ENCODE data around the gene CABP7.

The CABP7 gene

GRCh38 chr22:29702000-29702930, 17.5 kb upstream of the CABP7 start:
- Histone ChIP-seq H3K9ac (ENCODE audit: low read depth in 1 of 2, low read length in 2 of 2) (no peak overlapping the region), H3K36me3 (ENCODE audit: control insufficient read depth in 2 of 2, insufficient read depth in 2 of 2, low read length in 2 of 2) (no peaks in the 10 kb centered on the region), H3K27ac (ENCODE audit: low read depth in 2 of 2, low read length in 2 of 2) (peak overlapping the region; percentile 32 to 54), H3K4me1 (ENCODE audit: control insufficient read depth in 2 of 2, insufficient read depth in 2 of 2, low read length in 2 of 2) (peaks cover 16 to 26% of the 10 kb centered on the region in 2 donors), H3K27me3 (ENCODE audit: control insufficient read depth in 2 of 2, insufficient read depth in 2 of 2, low read length in 2 of 2) (peaks cover 0 to 4% of the 10 kb centered on the region in 2 donors), H3K4me3 (ENCODE audit: low read length in 2 of 2) (no peak overlapping the region), H3K9me3 (ENCODE audit: control insufficient read depth in 2 of 2, low read length in 2 of 2) (no peaks in the 10 kb centered on the region)

- H3K4me3 ChIP-seq (ENCODE audit: low read length in 2 of 2) = no peak overlapping the region
- peaks cover 0 to 4% of the 10 kb centered on the region in 2 donors for H3K27me3 ChIP-seq (ENCODE audit: control insufficient read depth in 2 of 2, insufficient read depth in 2 of 2, low read length in 2 of 2)
- H3K9ac ChIP-seq (ENCODE audit: low read depth in 1 of 2, low read length in 2 of 2) = no peak overlapping the region
- H3K4me1 ChIP-seq (ENCODE audit: control insufficient read depth in 2 of 2, insufficient read depth in 2 of 2, low read length in 2 of 2) = peaks cover 16 to 26% of the 10 kb centered on the region in 2 donors
- peak overlapping the region; percentile 32 to 54 for H3K27ac ChIP-seq (ENCODE audit: low read depth in 2 of 2, low read length in 2 of 2)
- no peaks in the 10 kb centered on the region for H3K36me3 ChIP-seq (ENCODE audit: control insufficient read depth in 2 of 2, insufficient read depth in 2 of 2, low read length in 2 of 2)
- H3K9me3 ChIP-seq (ENCODE audit: control insufficient read depth in 2 of 2, low read length in 2 of 2) = no peaks in the 10 kb centered on the region
These were observed 16.8 kb upstream of the CABP7 start for GRCh38 chr22:29702931-29703501.

GRCh38 chr22:29703569-29704195, 16.1 kb upstream of the CABP7 start:
- no peaks in the 10 kb centered on the region for H3K36me3 ChIP-seq (ENCODE audit: control insufficient read depth in 2 of 2, insufficient read depth in 2 of 2, low read length in 2 of 2)
- peak overlapping the region in 1 of 2 donors; percentile 32 for H3K27ac ChIP-seq (ENCODE audit: low read depth in 2 of 2, low read length in 2 of 2)
- no peak overlapping the region for H3K4me3 ChIP-seq (ENCODE audit: low read length in 2 of 2)
- no peak overlapping the region for H3K9ac ChIP-seq (ENCODE audit: low read depth in 1 of 2, low read length in 2 of 2)
- no peaks in the 10 kb centered on the region for H3K9me3 ChIP-seq (ENCODE audit: control insufficient read depth in 2 of 2, low read length in 2 of 2)
- H3K27me3 ChIP-seq (ENCODE audit: control insufficient read depth in 2 of 2, insufficient read depth in 2 of 2, low read length in 2 of 2) = peaks cover 0 to 4% of the 10 kb centered on the region in 2 donors
- peaks cover 16 to 26% of the 10 kb centered on the region in 2 donors for H3K4me1 ChIP-seq (ENCODE audit: control insufficient read depth in 2 of 2, insufficient read depth in 2 of 2, low read length in 2 of 2)

GRCh38 chr22:29704528-29705285, 15.1 kb upstream of the CABP7 start:
- Histone ChIP-seq H3K4me1 (ENCODE audit: control insufficient read depth in 2 of 2, insufficient read depth in 2 of 2, low read length in 2 of 2) (peaks cover 16 to 26% of the 10 kb centered on the region in 2 donors), H3K27me3 (ENCODE audit: control insufficient read depth in 2 of 2, insufficient read depth in 2 of 2, low read length in 2 of 2) (peaks cover 0 to 4% of the 10 kb centered on the region in 2 donors), H3K36me3 (ENCODE audit: control insufficient read depth in 2 of 2, insufficient read depth in 2 of 2, low read length in 2 of 2) (no peaks in the 10 kb centered on the region), H3K9ac (ENCODE audit: low read depth in 1 of 2, low read length in 2 of 2) (no peak overlapping the region), H3K9me3 (ENCODE audit: control insufficient read depth in 2 of 2, low read length in 2 of 2) (no peaks in the 10 kb centered on the region), H3K27ac (ENCODE audit: low read depth in 2 of 2, low read length in 2 of 2) (peak overlapping the region in 1 of 2 donors; percentile 6), H3K4me3 (ENCODE audit: low read length in 2 of 2) (no peak overlapping the region)

- peaks cover 16 to 26% of the 10 kb centered on the region in 2 donors for H3K4me1 ChIP-seq (ENCODE audit: control insufficient read depth in 2 of 2, insufficient read depth in 2 of 2, low read length in 2 of 2)
- H3K27me3 ChIP-seq (ENCODE audit: control insufficient read depth in 2 of 2, insufficient read depth in 2 of 2, low read length in 2 of 2) = peaks cover 0 to 4% of the 10 kb centered on the region in 2 donors
These were observed 14.2 kb upstream of the CABP7 start for GRCh38 chr22:29705651-29706050.

GRCh38 chr22:29706486-29706885, 13.3 kb upstream of the CABP7 start:
- Histone ChIP-seq H3K27ac (ENCODE audit: low read depth in 2 of 2, low read length in 2 of 2) (no peak overlapping the region), H3K36me3 (ENCODE audit: control insufficient read depth in 2 of 2, insufficient read depth in 2 of 2, low read length in 2 of 2) (no peaks in the 10 kb centered on the region), H3K9me3 (ENCODE audit: control insufficient read depth in 2 of 2, low read length in 2 of 2) (no peaks in the 10 kb centered on the region), H3K4me3 (ENCODE audit: low read length in 2 of 2) (no peak overlapping the region), H3K9ac (ENCODE audit: low read depth in 1 of 2, low read length in 2 of 2) (no peak overlapping the region), H3K4me1 (ENCODE audit: control insufficient read depth in 2 of 2, insufficient read depth in 2 of 2, low read length in 2 of 2) (peaks cover 16 to 19% of the 10 kb centered on the region in 2 donors), H3K27me3 (ENCODE audit: control insufficient read depth in 2 of 2, insufficient read depth in 2 of 2, low read length in 2 of 2) (no peaks in the 10 kb centered on the region)

More at GRCh38 chr22:29705651-29706050, 14.2 kb upstream of the CABP7 start:
- Histone ChIP-seq H3K9ac (ENCODE audit: low read depth in 1 of 2, low read length in 2 of 2) (no peak overlapping the region), H3K9me3 (ENCODE audit: control insufficient read depth in 2 of 2, low read length in 2 of 2) (no peaks in the 10 kb centered on the region), H3K36me3 (ENCODE audit: control insufficient read depth in 2 of 2, insufficient read depth in 2 of 2, low read length in 2 of 2) (no peaks in the 10 kb centered on the region), H3K4me3 (ENCODE audit: low read length in 2 of 2) (no peak overlapping the region), H3K27ac (ENCODE audit: low read depth in 2 of 2, low read length in 2 of 2) (no peak overlapping the region)

- peaks cover 13 to 16% of the 10 kb centered on the region in 2 donors for H3K4me1 ChIP-seq (ENCODE audit: control insufficient read depth in 2 of 2, insufficient read depth in 2 of 2, low read length in 2 of 2)
- H3K27me3 ChIP-seq (ENCODE audit: control insufficient read depth in 2 of 2, insufficient read depth in 2 of 2, low read length in 2 of 2) = no peaks in the 10 kb centered on the region
These were observed 12.8 kb upstream of the CABP7 start for GRCh38 chr22:29707010-29707409.

GRCh38 chr22:29707471-29707870, 12.3 kb upstream of the CABP7 start:
- no peak overlapping the region for H3K27ac ChIP-seq (ENCODE audit: low read depth in 2 of 2, low read length in 2 of 2)
- H3K9ac ChIP-seq (ENCODE audit: low read depth in 1 of 2, low read length in 2 of 2) = no peak overlapping the region
- peaks cover 1 to 3% of the 10 kb centered on the region in 2 donors for H3K27me3 ChIP-seq (ENCODE audit: control insufficient read depth in 2 of 2, insufficient read depth in 2 of 2, low read length in 2 of 2)
- H3K4me1 ChIP-seq (ENCODE audit: control insufficient read depth in 2 of 2, insufficient read depth in 2 of 2, low read length in 2 of 2) = peaks cover 9 to 13% of the 10 kb centered on the region in 2 donors
- H3K36me3 ChIP-seq (ENCODE audit: control insufficient read depth in 2 of 2, insufficient read depth in 2 of 2, low read length in 2 of 2) = no peaks in the 10 kb centered on the region
- no peak overlapping the region for H3K4me3 ChIP-seq (ENCODE audit: low read length in 2 of 2)
- H3K9me3 ChIP-seq (ENCODE audit: control insufficient read depth in 2 of 2, low read length in 2 of 2) = no peaks in the 10 kb centered on the region

More at GRCh38 chr22:29707010-29707409, 12.8 kb upstream of the CABP7 start:
- Histone ChIP-seq H3K4me3 (ENCODE audit: low read length in 2 of 2) (no peak overlapping the region), H3K9me3 (ENCODE audit: control insufficient read depth in 2 of 2, low read length in 2 of 2) (no peaks in the 10 kb centered on the region), H3K27ac (ENCODE audit: low read depth in 2 of 2, low read length in 2 of 2) (no peak overlapping the region), H3K36me3 (ENCODE audit: control insufficient read depth in 2 of 2, insufficient read depth in 2 of 2, low read length in 2 of 2) (no peaks in the 10 kb centered on the region), H3K9ac (ENCODE audit: low read depth in 1 of 2, low read length in 2 of 2) (no peak overlapping the region)

GRCh38 chr22:29710193-29710592, 9.6 kb upstream of the CABP7 start:
- Histone ChIP-seq H3K4me3 (ENCODE audit: low read length in 2 of 2) (no peak overlapping the region), H3K4me1 (ENCODE audit: control insufficient read depth in 2 of 2, insufficient read depth in 2 of 2, low read length in 2 of 2) (no peaks in the 10 kb centered on the region), H3K36me3 (ENCODE audit: control insufficient read depth in 2 of 2, insufficient read depth in 2 of 2, low read length in 2 of 2) (no peaks in the 10 kb centered on the region), H3K27ac (ENCODE audit: low read depth in 2 of 2, low read length in 2 of 2) (no peak overlapping the region), H3K9ac (ENCODE audit: low read depth in 1 of 2, low read length in 2 of 2) (no peak overlapping the region), H3K9me3 (ENCODE audit: control insufficient read depth in 2 of 2, low read length in 2 of 2) (no peaks in the 10 kb centered on the region), H3K27me3 (ENCODE audit: control insufficient read depth in 2 of 2, insufficient read depth in 2 of 2, low read length in 2 of 2) (peaks cover 4 to 10% of the 10 kb centered on the region in 2 donors)
